Right lobe of liver (tissue), 4 donors: Measurements from ENCODE around the gene CPOX.

Experiments used
- POLR2A ChIP-seq: fragments of 450-650 bp; IDR thresholded peaks from one replicate; pipeline ENCODE4 v1.6.1; 2017; ENCODE audit warnings: antibody characterized with exemption, mild to moderate bottlenecking
- TF ChIP-seq, protein P1 (sequence below), 4 donors: fragments of 200-600 bp in 3 of 4; fragments of 450-650 bp in 1 of 4; IDR thresholded peaks; one replicate each; pipeline versions ENCODE4 v1.5.1 to v1.8.0; 2016 to 2022; ENCODE audit warnings: antibody characterized with exemption in 4 of 4, mild to moderate bottlenecking in 2 of 4
- donor health status: DM: no; HTN: no; CAD: no.
- donor health status: DM: no; HTN: no; CAD: no.
- donor health status: DM: no; HTN: yes; CAD: no.

DNA sequence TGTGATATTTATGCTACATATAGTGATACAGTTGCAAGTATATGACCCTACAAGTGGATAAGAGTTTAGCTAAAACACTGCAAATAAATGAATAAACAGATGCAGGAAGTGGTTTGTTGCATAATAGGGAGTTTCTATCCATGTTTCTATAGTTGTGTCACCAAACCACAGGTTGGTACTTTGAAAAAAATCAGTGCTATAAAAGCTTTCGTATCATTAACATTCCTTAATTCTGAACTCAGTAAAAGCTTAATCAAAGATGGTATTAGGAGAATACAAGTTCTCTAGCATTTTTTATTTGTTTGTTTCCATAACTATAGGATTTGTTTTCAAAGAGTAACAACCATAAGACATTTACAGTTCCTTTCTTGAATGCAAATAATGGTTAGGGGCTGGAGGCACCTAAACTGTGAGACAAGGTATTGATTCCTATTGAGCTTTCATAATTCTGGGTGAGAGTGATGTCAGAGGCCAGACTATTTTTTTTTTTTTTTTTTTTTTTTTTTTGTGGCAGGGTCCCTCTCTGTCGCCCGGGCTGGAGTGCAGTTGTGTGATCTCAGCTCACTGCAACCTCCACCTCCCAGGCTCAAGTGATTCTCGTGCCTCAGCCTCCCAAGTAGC lies 29.6 kb downstream of the CPOX start:
- no peak for TF ChIP-seq POLR2A
- TF ChIP-seq, protein P1, sequence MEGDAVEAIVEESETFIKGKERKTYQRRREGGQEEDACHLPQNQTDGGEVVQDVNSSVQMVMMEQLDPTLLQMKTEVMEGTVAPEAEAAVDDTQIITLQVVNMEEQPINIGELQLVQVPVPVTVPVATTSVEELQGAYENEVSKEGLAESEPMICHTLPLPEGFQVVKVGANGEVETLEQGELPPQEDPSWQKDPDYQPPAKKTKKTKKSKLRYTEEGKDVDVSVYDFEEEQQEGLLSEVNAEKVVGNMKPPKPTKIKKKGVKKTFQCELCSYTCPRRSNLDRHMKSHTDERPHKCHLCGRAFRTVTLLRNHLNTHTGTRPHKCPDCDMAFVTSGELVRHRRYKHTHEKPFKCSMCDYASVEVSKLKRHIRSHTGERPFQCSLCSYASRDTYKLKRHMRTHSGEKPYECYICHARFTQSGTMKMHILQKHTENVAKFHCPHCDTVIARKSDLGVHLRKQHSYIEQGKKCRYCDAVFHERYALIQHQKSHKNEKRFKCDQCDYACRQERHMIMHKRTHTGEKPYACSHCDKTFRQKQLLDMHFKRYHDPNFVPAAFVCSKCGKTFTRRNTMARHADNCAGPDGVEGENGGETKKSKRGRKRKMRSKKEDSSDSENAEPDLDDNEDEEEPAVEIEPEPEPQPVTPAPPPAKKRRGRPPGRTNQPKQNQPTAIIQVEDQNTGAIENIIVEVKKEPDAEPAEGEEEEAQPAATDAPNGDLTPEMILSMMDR (IDR thresholded peaks at IDR 0.05), result no peak
